HEK293T (cell line): ENCODE measurements around the gene EML4.

Experiments used
- CTCF ChIA-PET: fragments of 350-600 bp; formaldehyde crosslinking; extraction: SDS; loops from one replicate; lab custom pipeline; 2021; ENCODE audit warnings: antibody characterized with exemption, inconsistent platforms; lab: Yijun Ruan, JAX
- POLR2A ChIA-PET: fragments of 350-600 bp; formaldehyde crosslinking; extraction: SDS; loops from one replicate; lab custom pipeline; 2020; ENCODE audit warnings: antibody characterized with exemption, inconsistent platforms; lab: Yijun Ruan, JAX
- DNase-seq: peaks from one replicate; pipeline ENCODE4 v3.0.0; 2012; ENCODE audit warnings: mixed read lengths; ENCODE audit errors: extremely low spot score
- ARNT ChIP-seq: fragments of 450-650 bp; IDR thresholded peaks from 2 replicates; pipeline ENCODE4 v1.6.1; 2017; ENCODE audit warnings: mild to moderate bottlenecking
- BHLHE40 ChIP-seq: fragments of 450-650 bp; IDR thresholded peaks from 2 replicates; pipeline ENCODE4 v1.6.1; 2016; ENCODE audit warnings: mild to moderate bottlenecking, moderate library complexity, borderline replicate concordance
- CTBP1 ChIP-seq: fragments of 450-650 bp; IDR thresholded peaks from 2 replicates; pipeline ENCODE4 v1.6.1; 2016; ENCODE audit warnings: borderline replicate concordance
- ELF4 ChIP-seq: fragments of 450-650 bp; IDR thresholded peaks from 2 replicates; pipeline ENCODE4 v1.6.1; 2017; ENCODE audit warnings: antibody characterized with exemption
- FOXA1 ChIP-seq: fragments of 450-650 bp; IDR thresholded peaks from 2 replicates; pipeline ENCODE4 v1.6.1; 2016; ENCODE audit warnings: mild to moderate bottlenecking
- FOXK2 ChIP-seq: fragments of 450-650 bp; IDR thresholded peaks from 2 replicates; pipeline ENCODE4 v1.6.1; 2016; ENCODE audit warnings: mild to moderate bottlenecking
- FOXM1 ChIP-seq: fragments of 450-650 bp; IDR thresholded peaks from 2 replicates; pipeline ENCODE4 v1.6.1; 2017; ENCODE audit warnings: mild to moderate bottlenecking, borderline replicate concordance
- HDGF ChIP-seq: fragments of 450-650 bp; IDR thresholded peaks from 2 replicates; pipeline ENCODE4 v1.6.1; 2017; ENCODE audit warnings: antibody characterized with exemption, borderline replicate concordance
- L3MBTL2 ChIP-seq: fragments of 450-650 bp; conservative IDR thresholded peaks from 2 replicates; pipeline ENCODE4 v1.6.1; 2016; ENCODE audit warnings: mild to moderate bottlenecking
- LEF1 ChIP-seq: fragments of 450-650 bp; IDR thresholded peaks from 2 replicates; pipeline ENCODE4 v1.6.1; 2017; ENCODE audit warnings: mild to moderate bottlenecking, borderline replicate concordance
- NFRKB ChIP-seq: fragments of 450-650 bp; IDR thresholded peaks from 2 replicates; pipeline ENCODE4 v1.6.1; 2016; ENCODE audit warnings: mild to moderate bottlenecking, moderate library complexity
- SP1 ChIP-seq: fragments of 450-650 bp; IDR thresholded peaks from 2 replicates; pipeline ENCODE4 v1.6.1; 2017
- SUZ12 ChIP-seq: fragments of 450-650 bp; IDR thresholded peaks from 2 replicates; pipeline ENCODE4 v1.6.1; 2016; ENCODE audit warnings: mild to moderate bottlenecking
- TARDBP ChIP-seq: fragments of 450-650 bp; IDR thresholded peaks from 2 replicates; pipeline ENCODE4 v1.6.1; 2016
- ZNF384 ChIP-seq: fragments of 450-650 bp; IDR thresholded peaks from 2 replicates; pipeline ENCODE4 v1.6.1; 2016
- TF ChIP-seq, protein P1 (sequence below): fragments of 450-650 bp; IDR thresholded peaks from 2 replicates; pipeline ENCODE4 v1.6.1; 2016

The EML4 gene

DNA sequence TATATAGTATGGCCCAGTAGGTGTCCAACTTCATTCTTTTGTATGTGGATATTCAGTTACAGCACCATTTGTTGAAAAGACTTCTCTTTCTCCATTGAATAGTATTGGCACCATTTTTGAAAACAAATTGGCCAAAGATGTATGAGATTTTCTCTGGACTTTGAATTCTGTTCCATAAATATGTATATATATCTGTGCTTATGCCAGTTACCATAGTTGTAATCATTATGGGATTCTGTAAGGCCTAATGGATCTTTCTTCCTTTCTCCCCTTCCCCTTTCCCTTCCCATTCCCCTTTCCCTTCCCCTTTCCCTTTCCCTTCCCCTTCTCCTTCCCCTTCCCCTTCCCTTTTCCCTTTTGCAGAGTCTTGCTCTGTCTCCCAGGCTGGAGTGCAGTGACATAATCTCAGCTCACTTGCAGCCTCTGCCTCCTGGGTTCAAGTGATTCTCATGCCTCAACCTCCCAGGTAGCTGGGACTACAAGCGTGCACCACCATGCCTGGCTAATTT is 140.9 kb downstream of the EML4 start:
- ChIA-PET POLR2A (no interaction called here), CTCF (interaction anchor here (0.8 kb wide), 1 partner anchor 461 kb away, joined by 3 read pairs; no protein-coding TSS in a partner anchor)

DNA sequence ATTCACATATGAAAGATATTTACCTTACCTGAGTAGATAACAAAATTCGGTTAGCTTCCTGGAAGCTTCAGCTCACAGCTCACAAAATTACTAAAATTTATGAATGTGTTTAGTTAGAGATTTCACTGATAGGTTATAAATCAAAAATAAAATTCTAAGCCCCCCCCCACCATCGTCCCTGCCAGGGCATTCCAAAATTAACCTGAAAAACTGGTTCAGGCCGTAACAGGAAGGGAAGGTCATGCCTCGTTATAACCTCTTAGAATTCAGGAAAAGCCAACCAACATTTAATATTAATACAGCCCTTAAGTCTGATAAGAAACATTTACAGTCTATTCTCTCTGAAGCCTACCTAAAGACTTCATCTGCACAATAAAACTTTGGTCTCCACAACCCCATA is 143.0 kb downstream of the EML4 start:
- ChIA-PET POLR2A (no interaction called here), CTCF (no interaction called here)
- no peak for DNase-seq
- TF ChIP-seq LEF1 (no peak), CTBP1 (no peak), ARNT (no peak), FOXM1 (no peak), ZNF384 (no peak), BHLHE40 (no peak), L3MBTL2 (no peak), NFRKB (no peak), TARDBP (no peak), HDGF (no peak), SP1 (no peak), FOXK2 (no peak), SUZ12 (no peak), FOXA1 (no peak), ELF4 (no peak)
- TF ChIP-seq, protein P1, sequence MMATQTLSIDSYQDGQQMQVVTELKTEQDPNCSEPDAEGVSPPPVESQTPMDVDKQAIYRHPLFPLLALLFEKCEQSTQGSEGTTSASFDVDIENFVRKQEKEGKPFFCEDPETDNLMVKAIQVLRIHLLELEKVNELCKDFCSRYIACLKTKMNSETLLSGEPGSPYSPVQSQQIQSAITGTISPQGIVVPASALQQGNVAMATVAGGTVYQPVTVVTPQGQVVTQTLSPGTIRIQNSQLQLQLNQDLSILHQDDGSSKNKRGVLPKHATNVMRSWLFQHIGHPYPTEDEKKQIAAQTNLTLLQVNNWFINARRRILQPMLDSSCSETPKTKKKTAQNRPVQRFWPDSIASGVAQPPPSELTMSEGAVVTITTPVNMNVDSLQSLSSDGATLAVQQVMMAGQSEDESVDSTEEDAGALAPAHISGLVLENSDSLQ = no peak

More for the DNA sequence above, 140.9 kb downstream of the EML4 start:
- TF ChIP-seq SP1 (no peak), FOXK2 (no peak), ZNF384 (no peak), FOXM1 (no peak), ARNT (no peak), FOXA1 (no peak), NFRKB (no peak)
- DNase-seq = no peak

DNA sequence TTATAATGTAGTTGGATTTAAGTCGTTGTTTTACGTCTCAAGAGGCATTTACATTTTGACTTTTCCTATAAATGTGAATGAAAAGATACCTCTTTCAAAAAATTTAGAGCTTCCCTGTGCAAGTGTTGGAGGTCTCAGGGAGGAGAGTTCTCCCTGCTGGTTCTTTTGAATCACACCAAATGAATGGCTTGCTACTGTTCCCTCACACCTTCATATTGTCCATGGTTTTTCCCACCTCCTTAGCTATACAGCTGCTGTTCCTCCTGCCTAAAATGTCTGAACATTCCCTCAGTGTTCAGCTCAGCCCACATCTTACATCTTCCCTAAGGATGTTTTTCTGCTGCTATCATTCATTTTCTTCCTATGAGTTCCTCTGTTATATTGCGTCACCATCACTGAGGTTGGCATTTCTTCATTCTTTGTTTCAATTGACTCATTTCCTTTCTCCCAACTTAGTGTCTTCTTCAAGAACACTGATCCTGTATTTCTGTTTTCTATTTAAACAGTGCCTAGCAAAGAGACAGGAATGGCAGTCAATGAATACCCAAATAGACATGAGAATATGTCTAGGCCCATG is 145.8 kb downstream of the EML4 start:
- no peak for DNase-seq
- ChIA-PET POLR2A (no interaction called here), CTCF (no interaction called here)
- TF ChIP-seq SP1 = no peak
- TF ChIP-seq NFRKB = no peak
- no peak for TF ChIP-seq FOXK2
- no peak for TF ChIP-seq FOXA1
- no peak for TF ChIP-seq ARNT
- no peak for TF ChIP-seq LEF1
- TF ChIP-seq CTBP1 = no peak
- TF ChIP-seq HDGF = no peak
- TF ChIP-seq L3MBTL2 = no peak
- no peak for TF ChIP-seq ELF4
- no peak for TF ChIP-seq SUZ12
- no peak for TF ChIP-seq BHLHE40
- no peak for TF ChIP-seq FOXM1
- no peak for TF ChIP-seq TARDBP
- TF ChIP-seq, protein P1 = no peak

DNA sequence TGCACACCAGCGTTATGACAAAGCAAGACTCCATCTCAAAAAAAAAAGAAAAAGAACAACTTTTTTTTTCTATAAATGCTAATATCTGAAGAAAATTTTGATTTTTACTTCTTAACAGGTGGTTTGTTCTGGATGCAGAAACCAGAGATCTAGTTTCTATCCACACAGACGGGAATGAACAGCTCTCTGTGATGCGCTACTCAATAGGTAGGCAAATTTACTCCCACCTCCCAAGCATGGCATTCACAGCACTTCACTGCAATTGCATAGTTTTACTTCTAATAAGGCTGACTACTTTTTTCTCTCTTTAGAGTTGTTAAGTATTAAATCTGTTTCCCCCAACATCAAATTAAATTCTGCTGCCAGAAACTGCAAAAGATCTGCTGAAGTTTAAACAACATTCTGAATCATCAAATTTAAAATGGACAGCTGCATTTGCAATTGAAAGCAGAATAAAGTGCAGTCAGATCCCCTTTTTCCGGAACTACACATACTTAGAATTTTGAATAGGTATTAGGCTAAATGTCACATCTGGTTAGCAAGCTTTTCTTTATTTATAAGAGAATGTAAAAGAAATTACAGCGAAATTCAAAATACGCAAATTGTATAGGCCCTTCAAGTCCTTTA is 146.8 kb downstream of the EML4 start:
- no peak for DNase-seq
- ChIA-PET CTCF (no interaction called here), POLR2A (no interaction called here)
- no peak for TF ChIP-seq SP1
- no peak for TF ChIP-seq L3MBTL2
- no peak for TF ChIP-seq ARNT
- TF ChIP-seq HDGF = no peak
- TF ChIP-seq CTBP1 = no peak
- TF ChIP-seq LEF1 = no peak
- no peak for TF ChIP-seq TARDBP
- TF ChIP-seq ELF4 = no peak

DNA sequence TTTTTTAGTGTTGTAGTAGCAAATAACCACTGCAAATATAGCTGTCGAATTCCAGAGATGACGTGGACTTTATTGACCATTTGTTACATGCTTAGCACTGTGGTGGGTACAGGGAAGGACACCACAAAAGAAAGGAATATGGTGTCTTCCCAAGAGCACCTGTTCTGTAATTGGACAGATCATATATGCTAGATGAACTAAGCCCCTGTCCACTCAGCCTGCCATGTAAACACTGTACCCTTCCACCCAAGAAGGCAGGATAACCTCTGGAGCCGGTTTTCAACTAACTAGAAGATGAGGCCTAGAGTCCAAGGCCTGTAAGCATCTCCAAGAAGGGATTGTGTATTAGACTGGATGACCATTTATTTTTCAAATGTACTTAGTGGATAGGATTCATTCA is 147.8 kb downstream of the EML4 start:
- POLR2A ChIA-PET = no interaction called here
- TF ChIP-seq HDGF (no peak), TARDBP (no peak), NFRKB (no peak), SP1 (no peak), FOXM1 (no peak), FOXA1 (no peak), FOXK2 (no peak), L3MBTL2 (no peak), ARNT (no peak), ZNF384 (no peak), BHLHE40 (no peak), LEF1 (no peak)
- TF ChIP-seq, protein P1 = no peak
- CTCF ChIA-PET = no interaction called here
- DNase-seq = no peak

DNA sequence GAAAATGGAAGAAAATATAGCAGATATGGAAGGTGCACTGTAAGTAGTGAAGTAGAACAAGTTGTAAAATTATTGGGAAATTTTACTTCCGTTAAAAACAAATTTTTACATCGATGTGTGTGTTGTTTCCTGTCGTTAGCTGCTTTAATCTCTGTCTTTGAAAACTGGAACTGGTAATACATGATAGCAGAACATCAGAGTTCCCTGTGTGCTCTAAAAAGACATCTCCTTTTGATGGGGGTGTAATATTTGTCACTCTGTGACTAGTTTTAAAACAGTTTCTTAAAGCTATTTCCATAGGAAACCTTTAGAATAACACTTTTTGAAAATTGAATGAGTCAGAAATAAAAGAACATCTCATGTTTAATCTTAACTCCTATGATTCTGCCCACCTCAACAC is 148.3 kb downstream of the EML4 start:
- DNase-seq = no peak
- TF ChIP-seq HDGF (no peak), TARDBP (no peak), ELF4 (no peak), NFRKB (no peak), CTBP1 (no peak), BHLHE40 (no peak), ARNT (no peak), SUZ12 (no peak), FOXM1 (no peak), FOXK2 (no peak), ZNF384 (no peak), SP1 (no peak), L3MBTL2 (no peak)
- TF ChIP-seq, protein P1 = no peak
- ChIA-PET CTCF (no interaction called here), POLR2A (no interaction called here)
